MG63 (cell line): Measurements from ENCODE around the gene SOCS3. TPM values are rescaled to one million over a fixed set of nuclear protein-coding genes. Genes with fewer than 3 reads are reported as not detected.

Source experiments
- DNase-seq: peaks from one replicate; pipeline ENCODE4 v3.0.0-alpha.2; 2020
- H3K27me3 ChIP-seq: fragments of 250-450 bp; sonication (Bioruptor Pico); 2 replicates; pipeline ENCODE4 v1.5.1; 2020; ENCODE audit warnings: mild to moderate bottlenecking, moderate library complexity
- H3K36me3 ChIP-seq: fragments of 250-450 bp; sonication (Bioruptor Pico); 2 replicates; pipeline ENCODE4 v1.5.1; 2020; ENCODE audit warnings: mild to moderate bottlenecking, moderate library complexity
- H3K4me3 ChIP-seq: fragments of 250-450 bp; sonication (Bioruptor Pico); 2 replicates; pipeline ENCODE4 v1.5.1; 2020; ENCODE audit warnings: mild to moderate bottlenecking, moderate library complexity
- H3K9me3 ChIP-seq: fragments of 250-450 bp; sonication (Bioruptor Pico); 2 replicates; pipeline ENCODE4 v1.5.1; 2020; ENCODE audit warnings: mild to moderate bottlenecking, moderate library complexity
- total RNA-seq: library from RNA; depleted of rRNA; stranded (reverse); fragments of >200 nt; shearing (Covaris generic); gene quantifications from 2 replicates; pipeline ENCODE4 v1.2.3, GENCODE V29; 2014; ENCODE audit warnings: low replicate concordance; rRNA removed

Gene SOCS3
- total RNA-seq = 23.4 and 32.9 TPM in 2 replicates

DNA sequence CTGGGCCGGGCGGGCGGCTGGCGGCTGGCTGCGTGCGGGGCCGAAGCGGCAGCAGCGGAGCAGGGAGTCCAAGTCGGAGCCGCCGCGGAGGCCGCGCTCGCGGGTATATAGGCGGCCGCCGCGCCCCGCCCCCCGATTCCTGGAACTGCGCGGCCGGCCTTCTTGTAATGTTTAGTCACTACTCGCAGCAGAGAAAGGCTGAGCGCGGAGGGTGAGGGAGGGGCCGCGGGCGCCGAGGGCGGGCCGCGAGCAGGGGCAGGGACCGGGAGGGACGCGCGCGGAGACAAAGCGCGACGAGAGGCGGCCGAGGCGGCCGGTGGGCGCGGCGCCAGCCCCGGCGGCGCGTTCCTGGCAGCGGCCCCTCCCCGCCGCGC is at the start of gene SOCS3:
Gene SOCS3 (minus strand): TSS at position 81 of the 374 bp plus-strand sequence. CDS start 982 bp downstream, outside the sequence.
- Histone ChIP-seq H3K4me3 (peak within 1 kb of the TSS; percentile 99), H3K27me3 (no peaks in the 10 kb centered on the region), H3K9me3 (no peaks in the 10 kb centered on the region), H3K36me3 (peaks cover 41% of the 10 kb centered on the region)
- DNase-seq = peak; percentile 98

- DNase-seq = no peak
- H3K27me3 ChIP-seq = no peaks in the 10 kb centered on the region
- peaks cover 83% of the 10 kb centered on the region for H3K36me3 ChIP-seq
- no peak overlapping the region for H3K4me3 ChIP-seq
- no peaks in the 10 kb centered on the region for H3K9me3 ChIP-seq
Observed at GRCh38 chr17:78409191-78409928, 49.5 kb upstream of the SOCS3 start.

GRCh38 chr17:78408476-78409050 is 48.7 kb upstream of the SOCS3 start:
- H3K36me3 ChIP-seq = peaks cover 80% of the 10 kb centered on the region
- H3K9me3 ChIP-seq = no peaks in the 10 kb centered on the region
- no peaks in the 10 kb centered on the region for H3K27me3 ChIP-seq
- no peak overlapping the region for H3K4me3 ChIP-seq
- DNase-seq = no peak

DNA sequence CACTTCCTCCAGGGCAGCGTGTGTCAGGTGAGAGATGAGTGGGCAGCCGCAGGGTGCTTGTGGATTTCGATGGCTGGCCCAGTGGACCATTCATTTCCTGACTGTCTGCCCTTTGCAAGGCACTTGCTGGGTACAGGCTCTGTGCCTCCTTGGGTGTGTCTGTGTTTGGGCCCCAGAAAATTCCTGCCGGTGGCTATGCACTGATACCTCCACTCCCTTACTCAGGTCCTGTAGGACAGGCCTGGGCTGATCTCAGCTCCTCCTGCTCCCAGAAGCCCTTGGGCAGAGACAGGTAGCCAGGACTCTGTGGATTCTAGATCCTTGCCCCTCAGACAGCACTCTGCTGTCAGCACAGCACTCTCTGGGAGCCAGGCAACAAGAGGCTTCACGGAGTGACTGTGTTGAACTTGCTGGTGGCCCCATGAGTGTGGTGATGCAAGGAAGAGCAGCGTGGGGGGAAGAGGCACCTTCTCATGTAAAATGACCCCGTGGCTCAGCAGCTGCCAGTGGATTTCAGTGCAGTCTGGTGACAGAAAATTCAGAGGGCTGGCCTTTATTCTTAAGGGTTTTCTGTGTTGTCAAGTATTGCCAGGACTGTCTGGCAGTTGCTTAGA is 47.6 kb upstream of the SOCS3 start:
- Histone ChIP-seq H3K4me3 (no peak overlapping the region), H3K27me3 (no peaks in the 10 kb centered on the region), H3K9me3 (no peaks in the 10 kb centered on the region), H3K36me3 (peaks cover 80% of the 10 kb centered on the region)
- DNase-seq = no peak

DNA sequence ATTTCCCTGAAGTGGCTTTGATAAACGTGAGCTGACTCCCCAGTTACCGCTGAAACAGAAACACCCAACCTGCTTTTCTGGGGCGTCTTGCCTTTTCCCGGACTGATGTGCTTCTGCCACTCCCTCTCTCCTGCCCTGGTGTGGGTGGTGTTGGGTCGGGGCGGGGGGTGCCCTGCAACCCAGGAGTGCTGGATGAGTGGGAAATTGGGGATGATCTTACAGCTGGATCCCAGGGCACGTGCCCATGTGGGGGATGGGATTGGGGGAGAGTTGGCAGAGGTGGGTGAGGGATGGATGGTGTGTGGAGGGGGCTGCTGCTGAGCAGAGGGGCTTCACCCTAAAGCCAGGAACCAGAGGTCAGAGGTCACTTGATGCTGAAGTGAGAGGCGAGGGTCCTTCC is 47.0 kb upstream of the SOCS3 start:
- no peak overlapping the region for H3K4me3 ChIP-seq
- H3K27me3 ChIP-seq = no peaks in the 10 kb centered on the region
- H3K9me3 ChIP-seq = no peaks in the 10 kb centered on the region
- DNase-seq = no peak
- peaks cover 76% of the 10 kb centered on the region for H3K36me3 ChIP-seq

DNA sequence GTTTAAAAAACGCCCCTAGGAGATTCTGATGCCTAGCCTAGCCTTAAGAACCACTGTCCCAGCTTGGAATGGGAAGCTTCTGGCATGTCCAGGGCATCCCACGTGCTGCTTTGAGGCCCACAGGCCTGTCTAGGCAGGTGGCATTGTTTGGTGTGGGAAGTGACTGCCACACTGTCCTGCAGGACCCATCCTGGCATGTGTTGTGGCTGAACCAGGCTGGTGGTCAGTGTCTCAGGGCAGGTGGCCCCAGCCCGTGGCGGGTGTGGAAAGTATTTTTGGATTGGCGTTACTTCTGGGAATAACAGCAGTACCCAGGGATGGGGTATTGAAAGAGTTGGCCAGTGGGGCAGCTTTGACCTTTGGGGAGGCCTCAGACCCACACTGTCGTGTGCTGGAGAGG is 46.5 kb upstream of the SOCS3 start:
- no peak for DNase-seq
- peaks cover 77% of the 10 kb centered on the region for H3K36me3 ChIP-seq
- no peaks in the 10 kb centered on the region for H3K27me3 ChIP-seq
- no peaks in the 10 kb centered on the region for H3K9me3 ChIP-seq
- no peak overlapping the region for H3K4me3 ChIP-seq

GRCh38 chr17:78403822-78404221 is 43.9 kb upstream of the SOCS3 start:
- H3K27me3 ChIP-seq = no peaks in the 10 kb centered on the region
- H3K9me3 ChIP-seq = no peaks in the 10 kb centered on the region
- no peak for DNase-seq
- peaks cover 86% of the 10 kb centered on the region for H3K36me3 ChIP-seq
- H3K4me3 ChIP-seq = no peak overlapping the region

GRCh38 chr17:78401891-78402290 is 42.0 kb upstream of the SOCS3 start:
- DNase-seq = no peak

DNA sequence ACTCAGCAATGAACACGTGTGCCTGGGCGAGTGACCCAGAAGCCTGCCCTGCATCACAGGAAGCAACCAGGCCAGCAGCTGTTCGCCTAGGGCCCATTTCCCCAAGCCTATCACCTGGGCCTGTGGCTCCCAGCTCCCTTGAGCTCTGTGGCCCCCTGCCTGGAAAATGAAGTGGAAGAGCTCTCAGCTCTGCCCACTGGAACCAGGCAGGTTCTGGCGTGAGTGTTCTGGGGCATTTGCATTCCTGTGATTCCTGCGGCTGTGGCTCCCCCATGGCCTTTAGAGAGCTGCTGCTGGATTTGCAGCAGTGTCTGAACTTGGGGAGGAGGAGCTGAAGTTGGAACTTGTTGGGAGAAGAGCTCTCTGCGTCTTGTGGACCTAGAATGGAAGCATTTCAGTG is 41.4 kb upstream of the SOCS3 start:
- H3K36me3 ChIP-seq = peaks cover 86% of the 10 kb centered on the region
- no peaks in the 10 kb centered on the region for H3K9me3 ChIP-seq
- DNase-seq = no peak

More at GRCh38 chr17:78401891-78402290, 42.0 kb upstream of the SOCS3 start:
- Histone ChIP-seq H3K9me3 (no peaks in the 10 kb centered on the region), H3K27me3 (no peaks in the 10 kb centered on the region), H3K36me3 (peaks cover 86% of the 10 kb centered on the region), H3K4me3 (no peak overlapping the region)

DNA sequence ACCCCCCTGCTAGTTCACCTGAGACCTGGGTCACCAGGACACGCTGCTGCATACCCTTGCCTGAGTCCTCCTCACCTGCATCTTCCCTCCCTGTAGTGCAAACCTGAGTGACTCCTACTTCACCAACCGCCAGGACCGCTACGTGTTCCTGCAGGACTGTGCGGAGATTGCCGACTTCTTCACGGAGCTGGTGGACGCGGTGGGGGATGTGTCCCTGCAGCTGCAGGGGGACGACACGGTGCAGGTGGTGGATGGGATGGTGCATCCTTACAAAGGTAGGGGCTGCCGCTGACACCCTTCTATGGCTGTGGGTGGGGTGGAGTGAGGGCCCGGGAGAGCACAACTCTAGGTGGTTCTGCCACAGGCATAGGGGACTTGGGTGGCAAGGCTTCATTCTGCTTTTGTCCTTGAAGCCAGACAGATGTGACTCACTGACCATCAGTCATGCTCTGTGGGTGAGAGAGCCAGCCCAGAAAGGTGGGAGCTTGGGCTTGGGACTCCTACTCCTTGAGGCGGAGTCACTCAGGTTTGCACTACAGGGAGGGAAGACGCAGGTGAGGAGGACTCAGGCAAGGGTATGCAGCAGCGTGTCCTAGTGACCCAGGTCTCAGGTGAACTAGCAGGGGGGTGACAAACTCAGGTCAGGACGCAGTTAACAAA is 40.8 kb upstream of the SOCS3 start:
- DNase-seq = no peak
- Histone ChIP-seq H3K27me3 (no peaks in the 10 kb centered on the region), H3K36me3 (peaks cover 89% of the 10 kb centered on the region), H3K4me3 (no peak overlapping the region), H3K9me3 (no peaks in the 10 kb centered on the region)

More for the DNA sequence above, 41.4 kb upstream of the SOCS3 start:
- no peaks in the 10 kb centered on the region for H3K27me3 ChIP-seq
- H3K4me3 ChIP-seq = no peak overlapping the region

- H3K9me3 ChIP-seq = no peaks in the 10 kb centered on the region
- DNase-seq = no peak
- no peak overlapping the region for H3K4me3 ChIP-seq
- H3K27me3 ChIP-seq = no peaks in the 10 kb centered on the region
- H3K36me3 ChIP-seq = peaks cover 88% of the 10 kb centered on the region
Observed at GRCh38 chr17:78399693-78400144, 39.8 kb upstream of the SOCS3 start.

DNA sequence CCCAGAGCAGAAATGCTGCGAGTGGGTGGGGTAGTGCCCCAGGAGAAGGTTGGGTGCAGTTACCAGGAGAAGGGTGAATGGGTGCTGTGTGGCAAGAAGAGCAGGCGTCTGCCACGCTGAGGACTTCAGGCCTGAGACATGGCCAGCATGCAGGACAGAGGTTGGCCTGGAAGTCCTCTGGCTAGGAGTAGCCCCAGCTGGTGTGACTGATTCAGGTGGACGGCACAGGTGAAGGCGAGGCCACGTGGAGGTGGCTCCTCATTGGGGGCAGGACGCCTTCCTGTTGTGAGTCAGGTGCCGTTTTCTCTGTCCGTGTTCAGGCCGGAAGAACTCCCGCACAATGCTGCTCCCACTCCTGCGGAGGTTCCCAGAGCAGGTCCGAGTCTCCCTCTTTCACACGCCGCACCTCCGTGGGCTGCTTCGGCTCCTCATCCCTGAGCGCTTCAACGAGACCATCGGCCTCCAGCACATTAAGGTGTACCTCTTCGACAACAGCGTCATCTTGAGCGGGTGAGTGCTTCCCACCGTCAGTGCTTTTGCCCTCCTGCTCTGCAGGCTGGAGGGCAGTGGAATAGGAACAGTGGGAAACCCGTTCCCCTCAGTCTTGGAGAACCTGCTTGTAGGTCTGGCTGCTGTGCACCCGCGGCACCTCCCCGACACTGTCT is 39.3 kb upstream of the SOCS3 start:
- no peak for DNase-seq
- no peaks in the 10 kb centered on the region for H3K9me3 ChIP-seq
- H3K27me3 ChIP-seq = no peaks in the 10 kb centered on the region
- H3K36me3 ChIP-seq = peaks cover 85% of the 10 kb centered on the region
- no peak overlapping the region for H3K4me3 ChIP-seq

DNA sequence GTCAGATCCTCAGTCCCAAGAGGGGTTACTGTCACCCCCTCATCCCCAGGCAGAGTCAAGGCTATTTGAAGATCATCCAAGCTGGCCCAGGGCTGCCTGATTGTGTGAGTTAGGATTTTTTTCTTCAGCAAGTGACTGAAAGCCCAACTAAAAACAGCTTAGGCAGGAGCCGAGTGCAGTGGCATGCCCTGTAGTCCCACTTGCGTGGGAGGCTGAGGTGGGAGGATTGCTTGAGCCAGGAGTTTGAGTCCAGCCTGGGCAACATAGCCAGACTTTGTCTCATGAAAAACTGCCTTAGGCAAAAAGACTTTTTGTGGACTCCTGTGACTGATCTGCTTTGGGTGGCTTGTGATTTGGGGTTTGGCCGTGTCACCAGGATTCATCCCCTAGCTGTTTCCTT is 38.5 kb upstream of the SOCS3 start:
- Histone ChIP-seq H3K27me3 (no peaks in the 10 kb centered on the region), H3K9me3 (no peaks in the 10 kb centered on the region), H3K36me3 (peaks cover 84% of the 10 kb centered on the region), H3K4me3 (no peak overlapping the region)
- DNase-seq = no peak

DNA sequence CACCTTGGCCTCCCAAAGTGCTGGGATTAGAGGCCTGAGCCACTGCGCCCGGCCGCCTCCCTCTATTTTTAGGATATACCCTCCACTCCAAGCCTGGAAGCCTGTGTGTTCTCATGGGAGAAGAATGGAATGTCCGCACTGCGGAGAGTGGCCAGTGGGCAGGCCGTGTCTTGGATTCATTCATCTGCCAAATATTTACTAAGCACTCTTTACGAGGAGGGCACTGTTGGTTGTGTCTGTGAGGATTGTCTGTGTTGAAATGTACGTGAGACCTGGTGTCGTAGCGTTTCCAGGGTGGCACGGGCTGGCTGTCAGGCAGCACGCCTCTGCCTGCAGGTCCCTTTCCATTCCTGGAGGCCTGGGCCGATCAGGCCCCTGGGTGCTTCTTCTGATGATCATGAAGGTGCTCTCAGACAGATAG is 37.8 kb upstream of the SOCS3 start:
- Histone ChIP-seq H3K9me3 (no peaks in the 10 kb centered on the region), H3K36me3 (peaks cover 83% of the 10 kb centered on the region), H3K27me3 (no peaks in the 10 kb centered on the region), H3K4me3 (no peak overlapping the region)
- no peak for DNase-seq

GRCh38 chr17:78396441-78397337 is 36.8 kb upstream of the SOCS3 start:
- H3K4me3 ChIP-seq = no peak overlapping the region
- no peaks in the 10 kb centered on the region for H3K9me3 ChIP-seq
- H3K36me3 ChIP-seq = peaks cover 84% of the 10 kb centered on the region
- no peak for DNase-seq
- H3K27me3 ChIP-seq = no peaks in the 10 kb centered on the region

DNA sequence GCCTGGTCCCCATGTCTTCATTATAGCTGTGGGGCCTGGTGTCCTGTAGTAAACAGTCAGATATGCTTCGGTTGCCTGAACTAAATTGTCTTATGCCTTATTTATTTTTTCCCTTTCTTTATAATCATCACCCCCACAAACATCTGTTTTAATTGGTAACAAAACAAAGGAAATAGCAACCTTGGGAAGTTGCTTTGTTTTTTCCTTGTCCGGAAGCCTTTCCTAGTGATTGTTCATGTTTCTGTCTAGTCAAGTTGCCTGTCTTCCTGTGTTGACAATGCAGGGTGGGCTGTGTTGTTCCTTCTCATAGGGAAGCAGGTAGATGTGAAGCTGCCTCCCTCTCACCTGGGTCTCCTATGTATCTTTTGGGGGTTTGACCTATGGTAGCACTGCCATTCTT is 35.3 kb upstream of the SOCS3 start:
- Histone ChIP-seq H3K27me3 (no peaks in the 10 kb centered on the region), H3K4me3 (no peak overlapping the region), H3K9me3 (no peaks in the 10 kb centered on the region), H3K36me3 (peaks cover 83% of the 10 kb centered on the region)
- DNase-seq = no peak
